HEK293 (cell line): ENCODE results near the gene MED13L.

Experiments used
- BCL11B ChIP-seq: fragments of 450-650 bp; formaldehyde crosslinking; IDR thresholded peaks from 2 replicates; pipeline ENCODE4 v1.5.1; 2016; ENCODE audit warnings: low read depth, missing biosample characterization, missing genetic modification characterization
- HOXA7 ChIP-seq: sonication (generic); formaldehyde crosslinking; IDR thresholded peaks from 2 replicates; pipeline ENCODE4 v1.8.1; 2022; ENCODE audit warnings: missing genetic modification reagents, borderline replicate concordance
- KLF16 ChIP-seq: fragments of 450-650 bp; formaldehyde crosslinking; IDR thresholded peaks from 2 replicates; pipeline ENCODE4 v1.5.1; 2017; ENCODE audit warnings: missing biosample characterization, missing genetic modification characterization
- OVOL3 ChIP-seq: fragments of 450-650 bp; formaldehyde crosslinking; IDR thresholded peaks from 2 replicates; pipeline ENCODE4 v1.5.1; 2016; ENCODE audit warnings: missing biosample characterization, missing genetic modification characterization
- RBAK ChIP-seq: fragments of 450-650 bp; formaldehyde crosslinking; IDR thresholded peaks from 2 replicates; pipeline ENCODE4 v1.5.1; 2016; ENCODE audit warnings: missing biosample characterization, missing genetic modification characterization
- ZBTB7A ChIP-seq: fragments of 450-650 bp; formaldehyde crosslinking; IDR thresholded peaks from 2 replicates; pipeline ENCODE4 v1.5.1; 2016; ENCODE audit warnings: low read depth, missing biosample characterization, missing genetic modification characterization
- ZNF398 ChIP-seq: fragments of 450-650 bp; formaldehyde crosslinking; IDR thresholded peaks from 2 replicates; pipeline ENCODE4 v1.5.1; 2017; ENCODE audit warnings: missing biosample characterization, missing genetic modification characterization
- ZNF626 ChIP-seq: fragments of 450-650 bp; sonication (Bioruptor Pico); formaldehyde crosslinking; IDR thresholded peaks from 2 replicates; pipeline ENCODE4 v1.5.1; 2018; ENCODE audit warnings: missing biosample characterization, missing genetic modification characterization, inconsistent platforms
- TF ChIP-seq, protein P1 (sequence below): fragments of 450-650 bp; formaldehyde crosslinking; IDR thresholded peaks from 2 replicates; pipeline ENCODE4 v1.5.1; 2016; ENCODE audit warnings: missing biosample characterization, missing genetic modification characterization
- TF ChIP-seq, protein P2 (sequence below): fragments of 450-650 bp; formaldehyde crosslinking; optimal IDR thresholded peaks from 2 replicates; pipeline ENCODE3; 2016; ENCODE audit warnings: missing biosample characterization, mild to moderate bottlenecking, missing genetic modification characterization

DNA sequence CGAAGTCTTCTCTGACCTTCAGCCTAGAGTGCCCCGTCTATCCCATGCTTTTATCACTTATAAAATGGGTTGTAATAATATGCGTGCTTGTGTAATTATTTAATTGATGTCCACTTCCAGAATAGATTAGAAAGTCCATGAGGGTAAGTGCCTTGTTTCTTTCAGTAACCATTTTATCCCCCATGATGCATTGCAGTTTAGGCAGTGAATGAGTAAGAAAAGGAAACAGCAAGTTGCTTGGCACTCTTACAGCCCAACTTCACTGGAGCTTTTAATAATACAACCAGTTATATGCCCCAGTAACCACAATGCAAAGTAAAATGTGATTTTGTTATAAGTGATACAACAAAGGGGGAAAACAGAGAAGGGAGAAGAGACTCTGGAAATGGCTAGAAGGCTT is 287.3 kb downstream of the MED13L start:
- TF ChIP-seq, protein P1, sequence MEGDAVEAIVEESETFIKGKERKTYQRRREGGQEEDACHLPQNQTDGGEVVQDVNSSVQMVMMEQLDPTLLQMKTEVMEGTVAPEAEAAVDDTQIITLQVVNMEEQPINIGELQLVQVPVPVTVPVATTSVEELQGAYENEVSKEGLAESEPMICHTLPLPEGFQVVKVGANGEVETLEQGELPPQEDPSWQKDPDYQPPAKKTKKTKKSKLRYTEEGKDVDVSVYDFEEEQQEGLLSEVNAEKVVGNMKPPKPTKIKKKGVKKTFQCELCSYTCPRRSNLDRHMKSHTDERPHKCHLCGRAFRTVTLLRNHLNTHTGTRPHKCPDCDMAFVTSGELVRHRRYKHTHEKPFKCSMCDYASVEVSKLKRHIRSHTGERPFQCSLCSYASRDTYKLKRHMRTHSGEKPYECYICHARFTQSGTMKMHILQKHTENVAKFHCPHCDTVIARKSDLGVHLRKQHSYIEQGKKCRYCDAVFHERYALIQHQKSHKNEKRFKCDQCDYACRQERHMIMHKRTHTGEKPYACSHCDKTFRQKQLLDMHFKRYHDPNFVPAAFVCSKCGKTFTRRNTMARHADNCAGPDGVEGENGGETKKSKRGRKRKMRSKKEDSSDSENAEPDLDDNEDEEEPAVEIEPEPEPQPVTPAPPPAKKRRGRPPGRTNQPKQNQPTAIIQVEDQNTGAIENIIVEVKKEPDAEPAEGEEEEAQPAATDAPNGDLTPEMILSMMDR, result no peak
- TF ChIP-seq, protein P2, sequence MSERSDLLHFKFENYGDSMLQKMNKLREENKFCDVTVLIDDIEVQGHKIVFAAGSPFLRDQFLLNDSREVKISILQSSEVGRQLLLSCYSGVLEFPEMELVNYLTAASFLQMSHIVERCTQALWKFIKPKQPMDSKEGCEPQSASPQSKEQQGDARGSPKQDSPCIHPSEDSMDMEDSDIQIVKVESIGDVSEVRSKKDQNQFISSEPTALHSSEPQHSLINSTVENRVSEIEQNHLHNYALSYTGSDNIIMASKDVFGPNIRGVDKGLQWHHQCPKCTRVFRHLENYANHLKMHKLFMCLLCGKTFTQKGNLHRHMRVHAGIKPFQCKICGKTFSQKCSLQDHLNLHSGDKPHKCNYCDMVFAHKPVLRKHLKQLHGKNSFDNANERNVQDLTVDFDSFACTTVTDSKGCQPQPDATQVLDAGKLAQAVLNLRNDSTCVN (tag by site-specific recombination), result no peak
- TF ChIP-seq OVOL3 (tag by site-specific recombination) (no peak), BCL11B (tag by site-specific recombination) (no peak), ZNF626 (tag by site-specific recombination) (no peak), HOXA7 (no peak), KLF16 (tag by site-specific recombination) (no peak), ZBTB7A (tag by site-specific recombination) (no peak), RBAK (tag by site-specific recombination) (no peak), ZNF398 (tag by site-specific recombination) (no peak)
